Ishikawa (cell line): ENCODE measurements around the gene FKTN.

ENCODE experiments used
- CEBPB ChIP-seq: IDR thresholded peaks from 2 replicates; pipeline ENCODE4 v1.6.1; 2012
- EGR1 ChIP-seq: IDR thresholded peaks from 2 replicates; pipeline ENCODE4 v1.6.1; 2012
- EP300 ChIP-seq: IDR thresholded peaks from 2 replicates; pipeline ENCODE4 v1.6.1; 2012; ENCODE audit warnings: borderline replicate concordance
- RAD21 ChIP-seq: IDR thresholded peaks from 2 replicates; pipeline ENCODE4 v1.6.1; 2012; ENCODE audit warnings: low read depth
- TAF1 ChIP-seq: IDR thresholded peaks from 2 replicates; pipeline ENCODE4 v1.6.1; 2012; ENCODE audit warnings: low read depth, mild to moderate bottlenecking
- TCF12 ChIP-seq: IDR thresholded peaks from 2 replicates; pipeline ENCODE4 v1.6.1; 2012; ENCODE audit warnings: low read depth
- TEAD4 ChIP-seq: IDR thresholded peaks from 2 replicates; pipeline ENCODE4 v1.6.1; 2012
- YY1 ChIP-seq: IDR thresholded peaks from 2 replicates; pipeline ENCODE4 v1.6.1; 2012; ENCODE audit warnings: low read depth
- ZBTB7A ChIP-seq: IDR thresholded peaks from 2 replicates; pipeline ENCODE4 v1.6.1; 2012; ENCODE audit warnings: low read depth
- TF ChIP-seq, protein P1 (sequence below): IDR thresholded peaks from 2 replicates; pipeline ENCODE4 v1.6.1; 2012; ENCODE audit warnings: low read depth, mild to moderate bottlenecking
- TF ChIP-seq, protein P2 (sequence below): IDR thresholded peaks from 2 replicates; pipeline ENCODE4 v1.6.1; 2012

DNA sequence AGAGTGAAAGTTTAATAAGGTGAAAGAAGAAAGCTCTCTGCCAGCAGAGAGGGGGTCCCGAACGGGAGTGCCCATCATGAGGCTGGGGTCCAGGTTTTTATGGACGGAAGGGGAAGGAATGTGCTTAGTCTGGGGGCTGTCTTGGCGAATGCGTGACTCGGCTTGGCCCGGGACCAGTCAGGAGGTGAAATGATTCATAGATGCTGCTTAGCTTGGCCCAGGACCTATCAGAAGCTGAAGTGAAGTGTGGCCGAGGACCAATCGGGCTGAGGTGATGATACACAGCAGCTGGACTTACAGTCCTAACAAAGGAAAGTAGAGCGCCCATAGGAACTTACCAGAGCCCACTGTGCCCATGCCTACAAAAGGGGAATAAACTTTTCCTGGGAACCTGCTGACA lies 3.9 kb upstream of the FKTN start:
- TF ChIP-seq YY1 = no peak
- no peak for TF ChIP-seq RAD21
- TF ChIP-seq, protein P1, sequence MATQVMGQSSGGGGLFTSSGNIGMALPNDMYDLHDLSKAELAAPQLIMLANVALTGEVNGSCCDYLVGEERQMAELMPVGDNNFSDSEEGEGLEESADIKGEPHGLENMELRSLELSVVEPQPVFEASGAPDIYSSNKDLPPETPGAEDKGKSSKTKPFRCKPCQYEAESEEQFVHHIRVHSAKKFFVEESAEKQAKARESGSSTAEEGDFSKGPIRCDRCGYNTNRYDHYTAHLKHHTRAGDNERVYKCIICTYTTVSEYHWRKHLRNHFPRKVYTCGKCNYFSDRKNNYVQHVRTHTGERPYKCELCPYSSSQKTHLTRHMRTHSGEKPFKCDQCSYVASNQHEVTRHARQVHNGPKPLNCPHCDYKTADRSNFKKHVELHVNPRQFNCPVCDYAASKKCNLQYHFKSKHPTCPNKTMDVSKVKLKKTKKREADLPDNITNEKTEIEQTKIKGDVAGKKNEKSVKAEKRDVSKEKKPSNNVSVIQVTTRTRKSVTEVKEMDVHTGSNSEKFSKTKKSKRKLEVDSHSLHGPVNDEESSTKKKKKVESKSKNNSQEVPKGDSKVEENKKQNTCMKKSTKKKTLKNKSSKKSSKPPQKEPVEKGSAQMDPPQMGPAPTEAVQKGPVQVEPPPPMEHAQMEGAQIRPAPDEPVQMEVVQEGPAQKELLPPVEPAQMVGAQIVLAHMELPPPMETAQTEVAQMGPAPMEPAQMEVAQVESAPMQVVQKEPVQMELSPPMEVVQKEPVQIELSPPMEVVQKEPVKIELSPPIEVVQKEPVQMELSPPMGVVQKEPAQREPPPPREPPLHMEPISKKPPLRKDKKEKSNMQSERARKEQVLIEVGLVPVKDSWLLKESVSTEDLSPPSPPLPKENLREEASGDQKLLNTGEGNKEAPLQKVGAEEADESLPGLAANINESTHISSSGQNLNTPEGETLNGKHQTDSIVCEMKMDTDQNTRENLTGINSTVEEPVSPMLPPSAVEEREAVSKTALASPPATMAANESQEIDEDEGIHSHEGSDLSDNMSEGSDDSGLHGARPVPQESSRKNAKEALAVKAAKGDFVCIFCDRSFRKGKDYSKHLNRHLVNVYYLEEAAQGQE = no peak
- no peak for TF ChIP-seq TAF1
- TF ChIP-seq, protein P2, sequence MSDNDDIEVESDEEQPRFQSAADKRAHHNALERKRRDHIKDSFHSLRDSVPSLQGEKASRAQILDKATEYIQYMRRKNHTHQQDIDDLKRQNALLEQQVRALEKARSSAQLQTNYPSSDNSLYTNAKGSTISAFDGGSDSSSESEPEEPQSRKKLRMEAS = no peak
- TF ChIP-seq TEAD4 = no peak
- TF ChIP-seq EP300 = no peak
- no peak for TF ChIP-seq TCF12
- TF ChIP-seq ZBTB7A = no peak
- TF ChIP-seq CEBPB = no peak
- no peak for TF ChIP-seq EGR1
